ENCODE data around the gene TUBGCP2.

Gene TUBGCP2

GRCh38 chr10:133286366-133286765 lies 22.3 kb downstream of the TUBGCP2 start:
- H3K4me3 ChIP-seq, result no peak overlapping the region
- no peak overlapping the region for H3K27ac ChIP-seq

GRCh38 chr10:133285217-133285616 lies 23.5 kb downstream of the TUBGCP2 start:
- Histone ChIP-seq H3K4me3 (no peak overlapping the region), H3K27ac (no peak overlapping the region)

GRCh38 chr10:133283931-133284330 lies 24.7 kb downstream of the TUBGCP2 start:
- Histone ChIP-seq H3K27ac (no peak overlapping the region), H3K4me3 (no peak overlapping the region)

- Histone ChIP-seq H3K27ac (no peak overlapping the region), H3K4me3 (no peak overlapping the region)
These were observed 25.8 kb downstream of the TUBGCP2 start for GRCh38 chr10:133282846-133283390.

GRCh38 chr10:133281628-133282372 lies 26.9 kb downstream of the TUBGCP2 start:
- no peak overlapping the region for H3K27ac ChIP-seq
- no peak overlapping the region for H3K4me3 ChIP-seq

- H3K4me3 ChIP-seq, result no peak overlapping the region
- no peak overlapping the region for H3K27ac ChIP-seq
These were observed 27.6 kb downstream of the TUBGCP2 start for GRCh38 chr10:133281084-133281483.

GRCh38 chr10:133280391-133281059 lies 28.1 kb downstream of the TUBGCP2 start:
- H3K4me3 ChIP-seq, result no peak overlapping the region
- peak overlapping the region in 4 of 21 experiments; percentile 6 to 93 (median 76) for H3K27ac ChIP-seq

- no peak overlapping the region for H3K4me3 ChIP-seq
- H3K27ac ChIP-seq, result peak overlapping the region in 14 of 21 experiments; percentile 6 to 93 (median 70)
These were observed 29.1 kb downstream of the TUBGCP2 start for GRCh38 chr10:133279326-133280226.

GRCh38 chr10:133278577-133279265 lies 30.0 kb downstream of the TUBGCP2 start:
- H3K4me3 ChIP-seq, result no peak overlapping the region
- H3K27ac ChIP-seq, result peak overlapping the region in 20 of 21 experiments; percentile 9 to 93 (median 66)

- Histone ChIP-seq H3K4me3 (no peak overlapping the region), H3K27ac (peak overlapping the region in 20 of 21 experiments; percentile 9 to 93 (median 69))
These were observed 30.6 kb downstream of the TUBGCP2 start for GRCh38 chr10:133277993-133278576.

- Histone ChIP-seq H3K27ac (peak overlapping the region in 17 of 21 experiments; percentile 30 to 93 (median 73)), H3K4me3 (peak overlapping the region in 2 of 7 experiments; percentile 45 to 52)
These were observed 31.2 kb downstream of the TUBGCP2 start for GRCh38 chr10:133277277-133277992.

- Histone ChIP-seq H3K4me3 (peak within 1 kb of the TSS; percentile 22 to 52 (median 43)), H3K27ac (peak within 1 kb of the TSS in 19 of 21 experiments; percentile 7 to 93 (median 75))
These were observed 32.1 kb downstream of the TUBGCP2 start, which contains the start of gene ADAM8 for GRCh38 chr10:133276435-133277201. TSS of gene ADAM8 (minus strand) at chr10:133276868. CDS start at chr10:133276817, 51 bp downstream.

- Histone ChIP-seq H3K4me3 (peak overlapping the region; percentile 22 to 52 (median 43)), H3K27ac (peak overlapping the region in 18 of 21 experiments; percentile 7 to 93 (median 75))
These were observed 32.6 kb downstream of the TUBGCP2 start for GRCh38 chr10:133276100-133276434.

GRCh38 chr10:133275684-133276092 lies 33.0 kb downstream of the TUBGCP2 start:
- H3K4me3 ChIP-seq, result peak overlapping the region; percentile 22 to 52 (median 43)

GRCh38 chr10:133274751-133275683 lies 33.7 kb downstream of the TUBGCP2 start:
- Histone ChIP-seq H3K4me3 (peak overlapping the region; percentile 22 to 52 (median 43)), H3K27ac (peak overlapping the region in 19 of 21 experiments; percentile 17 to 93 (median 75))

More at GRCh38 chr10:133275684-133276092, 33.0 kb downstream of the TUBGCP2 start:
- peak overlapping the region in 17 of 21 experiments; percentile 52 to 93 (median 75) for H3K27ac ChIP-seq

- H3K4me3 ChIP-seq, result no peak overlapping the region
- H3K27ac ChIP-seq, result no peak overlapping the region
These were observed 35.0 kb downstream of the TUBGCP2 start for GRCh38 chr10:133273534-133274143.
